K562 (cell line): ENCODE measurements around the gene SH2D5. TPM values are rescaled to one million over a fixed set of nuclear protein-coding genes. Genes with fewer than 3 reads are reported as not detected.

Source experiments
- ATAC-seq: fragments of 200-7000 bp; cut with Tn5 transposase; 3 replicates; pipeline ENCODE4 v1.9.1; 2020; ENCODE audit warnings: moderate library complexity
- BruUV-seq: library from RNA; stranded (reverse); fragments of 400-500 nt; replicated peaks from 2 replicates; lab custom pipeline; 2021; lab: Mats Ljungman, UMichigan
- CTCF ChIA-PET: fragments of 300-600 bp; formaldehyde crosslinking; extraction: SDS; loops from one replicate; lab custom pipeline; 2021; ENCODE audit warnings: low intra/inter-chr PET ratio; lab: Yijun Ruan, JAX
- POLR2A ChIA-PET: fragments of 300-600, 350-650 bp; sonication (Branson Sonifier 250); formaldehyde crosslinking; extraction: SDS; loops from one replicate; lab custom pipeline; 2021; ENCODE audit warnings: antibody characterized with exemption, inconsistent platforms; lab: Yijun Ruan, JAX
- DNase-seq, 4 experiments: peaks; one replicate each; pipeline versions ENCODE4 v3.0.0 to v3.0.0-alpha.2; 2011 to 2018; ENCODE audit warnings: low spot score in 3 of 4, mixed read lengths in 3 of 4; ENCODE audit errors: extremely low read depth in 1 of 4
- FAIRE-seq: peaks from 2 replicates; lab custom pipeline; 2011; peaks lifted over from hg19 to GRCh38; lab: Jason Lieb, UNC
- H2AFZ ChIP-seq: 2 replicates; pipeline ENCODE4 v1.6.0; 2011; ENCODE audit warnings: low read depth, low read length, control low read depth, inconsistent platforms
- H3K27ac ChIP-seq: fragments of 200-600 bp; 3 replicates; pipeline ENCODE4 v1.8.0; 2011; ENCODE audit warnings: low read depth, mild to moderate bottlenecking, control low read depth, inconsistent platforms, low read length, moderate library complexity, mixed read lengths; ENCODE audit errors: extremely low read depth
- H3K27me3 ChIP-seq, 2 experiments: fragments of 300-600 bp in 1 of 2; 2 replicates in 1 of 2; 3 replicates in 1 of 2; pipeline versions ENCODE4 v1.6.0 to v1.8.0; 2011; ENCODE audit warnings: inconsistent platforms in 2 of 2, low read length in 2 of 2, mild to moderate bottlenecking in 1 of 2, mixed read lengths in 1 of 2, moderate library complexity in 1 of 2; ENCODE audit not compliant: control insufficient read depth in 2 of 2, insufficient read depth in 2 of 2
- H3K36me3 ChIP-seq: fragments of 300-600 bp; 3 replicates; pipeline ENCODE4 v1.8.0; 2011; ENCODE audit warnings: mild to moderate bottlenecking, low read length, inconsistent platforms; ENCODE audit not compliant: control insufficient read depth, insufficient read depth
- H3K4me1 ChIP-seq, 2 experiments: fragments of 200-600 bp in 1 of 2; replicated peaks in 1 of 2; 2 replicates in 1 of 2; 3 replicates in 1 of 2; pipeline versions ENCODE4 v1.5.1 to v1.8.0; 2011; ENCODE audit warnings: inconsistent platforms in 2 of 2, low read length in 2 of 2, mild to moderate bottlenecking in 1 of 2, mixed read lengths in 1 of 2, moderate library complexity in 1 of 2; ENCODE audit not compliant: control insufficient read depth in 2 of 2, insufficient read depth in 2 of 2
- H3K4me2 ChIP-seq: 2 replicates; pipeline ENCODE4 v1.6.1; 2011; ENCODE audit warnings: low read length, control low read depth, inconsistent platforms, mixed read lengths; ENCODE audit not compliant: insufficient read depth
- H3K4me3 ChIP-seq: fragments of 200-600 bp; sonication (generic), shearing (Covaris generic); 2 replicates; pipeline ENCODE4 v1.5.1; 2016; ENCODE audit warnings: control low read depth, inconsistent platforms
- H3K79me2 ChIP-seq: fragments of 200-600 bp; 3 replicates; pipeline ENCODE4 v1.8.0; 2011; ENCODE audit warnings: low read length, inconsistent platforms; ENCODE audit not compliant: control insufficient read depth, insufficient read depth
- H3K9ac ChIP-seq, 2 experiments: 2 replicates each; pipeline versions ENCODE4 v1.6.0 to v1.6.1; 2011; ENCODE audit warnings: low read depth in 2 of 2, low read length in 2 of 2, control low read depth in 1 of 2, inconsistent platforms in 1 of 2, mild to moderate bottlenecking in 1 of 2, mixed read lengths in 1 of 2; ENCODE audit not compliant: insufficient read depth in 1 of 2
- H3K9me1 ChIP-seq: one replicate; pipeline ENCODE4 v1.6.0; 2011; ENCODE audit warnings: inconsistent platforms, mild to moderate bottlenecking, low read length, moderate library complexity; ENCODE audit not compliant: control insufficient read depth, insufficient read depth
- H3K9me3 ChIP-seq: replicated peaks from 2 replicates; pipeline ENCODE4 v1.5.1; 2011; ENCODE audit warnings: low read depth, low read length, inconsistent platforms; ENCODE audit not compliant: control insufficient read depth, insufficient read depth
- H4K20me1 ChIP-seq: replicated peaks from 2 replicates; pipeline ENCODE4 v1.6.1; 2011; ENCODE audit warnings: low read length, inconsistent platforms, mixed read lengths; ENCODE audit not compliant: control insufficient read depth, insufficient read depth
- FOXK2 ChIP-seq, 2 experiments: fragments of 450-650 bp; IDR thresholded peaks in 1 of 2; conservative IDR thresholded peaks in 1 of 2; 2 replicates each; pipeline ENCODE4 v1.6.1; 2016; ENCODE audit warnings: low read depth in 2 of 2, mild to moderate bottlenecking in 1 of 2
- FOXM1 ChIP-seq, 2 experiments: fragments of 450-650 bp in 1 of 2; sonication (generic) in 1 of 2; formaldehyde crosslinking in 1 of 2; IDR thresholded peaks; 2 replicates each; pipeline versions ENCODE4 v1.6.1 to v1.9.0; 2017 to 2022; ENCODE audit warnings: low read depth in 2 of 2, mild to moderate bottlenecking in 2 of 2, missing genetic modification reagents in 1 of 2, moderate library complexity in 1 of 2
- L3MBTL2 ChIP-seq: fragments of 450-650 bp; IDR thresholded peaks from 2 replicates; pipeline ENCODE4 v1.6.1; 2016; ENCODE audit warnings: mild to moderate bottlenecking, moderate library complexity
- MCM2 ChIP-seq: fragments of 450-650 bp; IDR thresholded peaks from 2 replicates; pipeline ENCODE4 v1.6.1; 2017; ENCODE audit warnings: low read depth, mild to moderate bottlenecking
- NFE2L1 ChIP-seq: fragments of 450-650 bp; IDR thresholded peaks from 2 replicates; pipeline ENCODE4 v1.6.1; 2016; ENCODE audit warnings: missing genetic modification characterization, low read depth, mild to moderate bottlenecking, missing compliant biosample characterization, moderate library complexity, borderline replicate concordance
- NR2C1 ChIP-seq, 2 experiments: fragments of 450-650 bp; IDR thresholded peaks; 2 replicates each; pipeline ENCODE4 v1.6.1; 2017; ENCODE audit warnings: mild to moderate bottlenecking in 2 of 2, antibody characterized with exemption in 1 of 2, inconsistent platforms in 1 of 2, missing compliant biosample characterization in 1 of 2, missing genetic modification characterization in 1 of 2
- RBM15 ChIP-seq: fragments of 200-400 bp; formaldehyde crosslinking; IDR thresholded peaks from 2 replicates; pipeline ENCODE4 v1.6.1; 2018; ENCODE audit warnings: mild to moderate bottlenecking, low read length, moderate library complexity; ENCODE audit not compliant: insufficient read depth
- RBM34 ChIP-seq: fragments of 200-400 bp; formaldehyde crosslinking; IDR thresholded peaks from 2 replicates; pipeline ENCODE4 v1.6.1; 2018; ENCODE audit warnings: low read length, borderline replicate concordance; ENCODE audit not compliant: insufficient read depth
- TBL1XR1 ChIP-seq, 2 experiments: IDR thresholded peaks; 2 replicates each; pipeline ENCODE4 v1.6.1; 2012; ENCODE audit warnings: improper control_type of control experiment in 2 of 2, low read length in 2 of 2, mild to moderate bottlenecking in 1 of 2
- TRIM24 ChIP-seq, 2 experiments: fragments of 450-650 bp; IDR thresholded peaks; 2 replicates each; pipeline ENCODE4 v1.6.1; 2016
- ZNF354B ChIP-seq: fragments of 250-450 bp; sonication (Bioruptor Pico); IDR thresholded peaks from 2 replicates; pipeline ENCODE4 v1.4.0; 2020
- in situ Hi-C: fragments of 300-500 bp; cut with MboI; formaldehyde crosslinking; loops from 4 replicates; pipeline ENCODE4 v1.15.0; 2018; ENCODE audit warnings: inconsistent platforms, mixed read lengths
- intact Hi-C: fragments of 100-400 bp; cut with micrococcal nuclease; formaldehyde crosslinking; loops from 2 replicates; pipeline ENCODE4 v1.14.2; 2022
- polyA plus RNA-seq, 8 experiments: library from polyadenylated mRNA; depleted of rRNA in 4 of 8; stranded (reverse) in 5 of 8; unstranded in 3 of 8; fragments of >200 nt; fragmentation: Nextera tagmentation in 2 of 8; fragmentation: Illumina TruSeq in 1 of 8; extraction: Ambion mirVana in 2 of 8; extraction: Trizol in 1 of 8; gene quantifications; 2 replicates each; pipeline versions ENCODE4 v1.2.1 to v1.2.3, GENCODE V29; 2011 to 2014; ENCODE audit warnings: inconsistent platforms in 1 of 8, missing spikeins in 1 of 8
- total RNA-seq, 7 experiments: library from RNA; depleted of rRNA in 6 of 7; stranded (reverse); fragments of >200 nt in 6 of 7; fragmentation: Illumina TruSeq in 2 of 7; extraction: Trizol in 2 of 7; gene quantifications; 2 replicates each; pipeline versions ENCODE4 v1.2.1 to v1.2.3, GENCODE V29; 2011 to 2021; ENCODE audit warnings: low replicate concordance in 1 of 7
- TF ChIP-seq, protein P1 (sequence below): sonication (generic); formaldehyde crosslinking; IDR thresholded peaks from 2 replicates; pipeline ENCODE4 v1.8.1; 2023; ENCODE audit warnings: mild to moderate bottlenecking, missing genetic modification reagents
- TF ChIP-seq, protein P2 (sequence below): sonication (generic); formaldehyde crosslinking; IDR thresholded peaks from 2 replicates; pipeline ENCODE4 v1.8.0; 2022; ENCODE audit warnings: mild to moderate bottlenecking, missing genetic modification reagents
- TF ChIP-seq, protein P3 (sequence below): sonication (generic); formaldehyde crosslinking; IDR thresholded peaks from 2 replicates; pipeline ENCODE4 v1.4.0; 2020; ENCODE audit warnings: mild to moderate bottlenecking, missing genetic modification reagents

SH2D5 gene
- total and polyA plus RNA-seq, 9 of the 15 experiments (the other 6 are each of a cell fraction or from before 2014, with no cell fraction given) = 0.06 to 0.11 TPM; not detected in 7

DNA sequence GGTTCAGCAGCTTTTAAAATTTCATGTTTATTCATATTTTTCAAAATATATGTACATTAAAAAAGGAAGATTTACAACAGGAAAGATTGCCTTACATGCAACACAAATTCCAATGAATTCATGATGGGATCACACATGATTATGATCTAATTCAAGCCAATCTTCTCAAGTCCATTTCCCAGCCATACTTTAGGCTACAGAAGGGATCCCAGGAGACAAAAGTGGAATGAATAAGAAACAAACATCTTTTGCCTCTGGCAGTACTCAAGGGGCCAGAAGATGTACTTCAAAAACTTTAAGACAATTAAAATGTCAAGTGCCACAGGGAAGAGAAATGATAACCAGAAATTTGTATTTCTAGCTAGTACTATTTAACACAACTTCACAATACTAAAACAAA is 10.2 kb upstream of the SH2D5 start:
- H3K27me3 ChIP-seq = no peaks in the 10 kb centered on the region
- DNase-seq (no peak), ATAC-seq (no peak), FAIRE-seq (no peak)
- H3K9me3 ChIP-seq = no peaks in the 10 kb centered on the region
- H3K9ac ChIP-seq = no peak overlapping the region
- H3K79me2 ChIP-seq = no peaks in the 10 kb centered on the region
- no peak overlapping the region for H3K4me2 ChIP-seq
- H3K4me3 ChIP-seq = no peak overlapping the region
- no peak overlapping the region for H2AFZ ChIP-seq
- H3K9me1 ChIP-seq = no peaks in the 10 kb centered on the region
- intact Hi-C loops = no loop called here
- H3K36me3 ChIP-seq = peaks cover 96% of the 10 kb centered on the region
- ChIA-PET POLR2A (interaction anchor here (0.6 to 1.4 kb wide), 2 partner anchors 13 to 28 kb away, joined by 3 to 5 read pairs; no protein-coding TSS in a partner anchor), CTCF (no interaction called here)
- 0 out of 2 replicates have a peak, but pooled peaks cover 5% of the 10 kb centered on the region for H4K20me1 ChIP-seq
- no peak overlapping the region for H3K27ac ChIP-seq
- no peaks in the 10 kb centered on the region for H3K4me1 ChIP-seq
- in situ Hi-C loops = no loop called here
- BruUV-seq = no TSS peak
- TF ChIP-seq L3MBTL2 (no peak), FOXK2 (conservative IDR thresholded peaks at IDR 0.05 in 1 of 2, IDR thresholded peaks at IDR 0.05 in 1 of 2; ENCODE audit: low read depth in 2 of 2) (no peak), TRIM24 (IDR thresholded peaks at IDR 0.05) (no peak), ZNF354B (no peak), FOXM1 (IDR thresholded peaks at IDR 0.05; ENCODE audit: low read depth) (no peak), FOXM1 (CRISPR knock-in tag; IDR thresholded peaks at IDR 0.05; ENCODE audit: low read depth) (no peak), RBM15 (no peak), TBL1XR1 (IDR thresholded peaks at IDR 0.05; ENCODE audit: low read length in 2 of 2) (no peak), NFE2L1 (tag) (no peak), RBM34 (no peak), MCM2 (no peak), NR2C1 (IDR thresholded peaks at IDR 0.05) (no peak), NR2C1 (tag; IDR thresholded peaks at IDR 0.05) (no peak)
- TF ChIP-seq, protein P1, sequence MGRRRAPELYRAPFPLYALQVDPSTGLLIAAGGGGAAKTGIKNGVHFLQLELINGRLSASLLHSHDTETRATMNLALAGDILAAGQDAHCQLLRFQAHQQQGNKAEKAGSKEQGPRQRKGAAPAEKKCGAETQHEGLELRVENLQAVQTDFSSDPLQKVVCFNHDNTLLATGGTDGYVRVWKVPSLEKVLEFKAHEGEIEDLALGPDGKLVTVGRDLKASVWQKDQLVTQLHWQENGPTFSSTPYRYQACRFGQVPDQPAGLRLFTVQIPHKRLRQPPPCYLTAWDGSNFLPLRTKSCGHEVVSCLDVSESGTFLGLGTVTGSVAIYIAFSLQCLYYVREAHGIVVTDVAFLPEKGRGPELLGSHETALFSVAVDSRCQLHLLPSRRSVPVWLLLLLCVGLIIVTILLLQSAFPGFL (CRISPR knock-in tag) = no peak
- TF ChIP-seq, protein P2, sequence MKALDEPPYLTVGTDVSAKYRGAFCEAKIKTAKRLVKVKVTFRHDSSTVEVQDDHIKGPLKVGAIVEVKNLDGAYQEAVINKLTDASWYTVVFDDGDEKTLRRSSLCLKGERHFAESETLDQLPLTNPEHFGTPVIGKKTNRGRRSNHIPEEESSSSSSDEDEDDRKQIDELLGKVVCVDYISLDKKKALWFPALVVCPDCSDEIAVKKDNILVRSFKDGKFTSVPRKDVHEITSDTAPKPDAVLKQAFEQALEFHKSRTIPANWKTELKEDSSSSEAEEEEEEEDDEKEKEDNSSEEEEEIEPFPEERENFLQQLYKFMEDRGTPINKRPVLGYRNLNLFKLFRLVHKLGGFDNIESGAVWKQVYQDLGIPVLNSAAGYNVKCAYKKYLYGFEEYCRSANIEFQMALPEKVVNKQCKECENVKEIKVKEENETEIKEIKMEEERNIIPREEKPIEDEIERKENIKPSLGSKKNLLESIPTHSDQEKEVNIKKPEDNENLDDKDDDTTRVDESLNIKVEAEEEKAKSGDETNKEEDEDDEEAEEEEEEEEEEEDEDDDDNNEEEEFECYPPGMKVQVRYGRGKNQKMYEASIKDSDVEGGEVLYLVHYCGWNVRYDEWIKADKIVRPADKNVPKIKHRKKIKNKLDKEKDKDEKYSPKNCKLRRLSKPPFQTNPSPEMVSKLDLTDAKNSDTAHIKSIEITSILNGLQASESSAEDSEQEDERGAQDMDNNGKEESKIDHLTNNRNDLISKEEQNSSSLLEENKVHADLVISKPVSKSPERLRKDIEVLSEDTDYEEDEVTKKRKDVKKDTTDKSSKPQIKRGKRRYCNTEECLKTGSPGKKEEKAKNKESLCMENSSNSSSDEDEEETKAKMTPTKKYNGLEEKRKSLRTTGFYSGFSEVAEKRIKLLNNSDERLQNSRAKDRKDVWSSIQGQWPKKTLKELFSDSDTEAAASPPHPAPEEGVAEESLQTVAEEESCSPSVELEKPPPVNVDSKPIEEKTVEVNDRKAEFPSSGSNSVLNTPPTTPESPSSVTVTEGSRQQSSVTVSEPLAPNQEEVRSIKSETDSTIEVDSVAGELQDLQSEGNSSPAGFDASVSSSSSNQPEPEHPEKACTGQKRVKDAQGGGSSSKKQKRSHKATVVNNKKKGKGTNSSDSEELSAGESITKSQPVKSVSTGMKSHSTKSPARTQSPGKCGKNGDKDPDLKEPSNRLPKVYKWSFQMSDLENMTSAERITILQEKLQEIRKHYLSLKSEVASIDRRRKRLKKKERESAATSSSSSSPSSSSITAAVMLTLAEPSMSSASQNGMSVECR (CRISPR knock-in tag) = no peak
- TF ChIP-seq, protein P3, sequence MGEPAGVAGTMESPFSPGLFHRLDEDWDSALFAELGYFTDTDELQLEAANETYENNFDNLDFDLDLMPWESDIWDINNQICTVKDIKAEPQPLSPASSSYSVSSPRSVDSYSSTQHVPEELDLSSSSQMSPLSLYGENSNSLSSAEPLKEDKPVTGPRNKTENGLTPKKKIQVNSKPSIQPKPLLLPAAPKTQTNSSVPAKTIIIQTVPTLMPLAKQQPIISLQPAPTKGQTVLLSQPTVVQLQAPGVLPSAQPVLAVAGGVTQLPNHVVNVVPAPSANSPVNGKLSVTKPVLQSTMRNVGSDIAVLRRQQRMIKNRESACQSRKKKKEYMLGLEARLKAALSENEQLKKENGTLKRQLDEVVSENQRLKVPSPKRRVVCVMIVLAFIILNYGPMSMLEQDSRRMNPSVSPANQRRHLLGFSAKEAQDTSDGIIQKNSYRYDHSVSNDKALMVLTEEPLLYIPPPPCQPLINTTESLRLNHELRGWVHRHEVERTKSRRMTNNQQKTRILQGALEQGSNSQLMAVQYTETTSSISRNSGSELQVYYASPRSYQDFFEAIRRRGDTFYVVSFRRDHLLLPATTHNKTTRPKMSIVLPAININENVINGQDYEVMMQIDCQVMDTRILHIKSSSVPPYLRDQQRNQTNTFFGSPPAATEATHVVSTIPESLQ = no peak
